ENCODE measurements around the gene XCL1.

DNA sequence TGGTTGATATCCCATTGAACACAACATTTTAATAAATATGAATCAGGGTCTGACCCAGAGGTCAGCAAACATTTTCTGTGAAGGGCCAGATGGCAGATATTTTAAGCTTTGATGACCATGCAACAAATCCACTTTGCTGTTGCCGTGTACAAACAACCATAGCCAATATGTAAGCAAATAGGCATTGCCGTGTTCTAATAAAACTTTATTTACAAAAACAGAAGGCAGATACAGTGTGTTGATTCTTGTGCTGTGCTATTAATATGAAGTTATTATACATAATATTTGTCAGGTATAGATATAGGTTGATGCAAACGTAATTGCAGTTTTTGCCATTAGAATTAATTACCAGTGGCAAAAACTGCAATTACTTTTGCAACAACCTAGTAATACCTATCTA lies 8.8 kb upstream of the XCL1 start:
- no peak for TF ChIP-seq GATA2 (IDR thresholded peaks at IDR 0.05; ENCODE audit: low read depth, low read length)
- TF ChIP-seq GATA3 (IDR thresholded peaks at IDR 0.05; ENCODE audit: low read depth, low read length): no peak
